Fibroblast of skin of scalp (primary cell): Measurements from ENCODE around the gene MPHOSPH6.
"Not testable (repeated sequence)": the region's sequence is repeated elsewhere in the genome, so short reads cannot be mapped to it uniquely, and the experiment has no call there.

Source experiments
- DNase-seq: peaks from one replicate; pipeline ENCODE4 v3.0.0-alpha.2; 2013

MPHOSPH6 gene

DNA sequence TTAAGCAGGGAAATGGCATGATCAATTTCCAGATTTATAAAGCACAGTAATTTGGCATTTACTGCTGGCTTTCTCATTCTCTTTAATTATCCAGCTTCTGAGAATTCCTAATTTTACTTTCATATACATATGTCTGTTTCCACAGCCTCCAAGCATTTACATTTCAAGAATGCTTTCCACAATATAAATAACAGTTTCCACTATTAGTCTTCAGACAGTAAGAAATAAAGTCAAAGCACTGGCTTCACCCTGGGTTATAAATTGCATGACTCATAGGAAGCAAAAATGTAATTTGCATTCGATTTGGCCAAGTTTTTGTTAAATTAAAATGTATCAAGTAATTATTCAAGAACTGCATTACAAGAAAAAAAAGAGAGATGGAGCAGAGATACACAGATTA is 53.5 kb downstream of the MPHOSPH6 start:
- DNase-seq = no peak

GRCh38 chr16:82113741-82114140 is 56.3 kb downstream of the MPHOSPH6 start:
- DNase-seq = no peak

GRCh38 chr16:82111944-82112343 is 58.1 kb downstream of the MPHOSPH6 start:
- no peak for DNase-seq

DNA sequence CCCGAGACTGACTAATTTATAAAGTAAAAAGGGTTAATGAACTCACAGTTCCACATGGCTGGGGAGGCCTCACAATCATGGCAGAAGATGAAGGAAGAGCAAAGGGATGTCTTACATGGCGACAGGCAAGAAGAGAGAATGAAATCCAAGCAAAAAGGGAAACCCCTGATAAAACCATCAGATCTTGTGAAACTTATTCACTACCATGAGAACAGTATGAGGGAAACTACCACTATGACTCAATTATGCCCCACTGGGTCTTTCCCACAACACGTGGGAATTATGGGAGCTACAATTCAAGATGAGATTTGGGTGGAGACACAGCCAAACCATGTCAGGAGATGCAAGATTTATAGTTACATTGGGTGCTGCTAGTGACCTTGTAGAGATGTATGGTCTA is 60.8 kb downstream of the MPHOSPH6 start:
- not testable (repeated sequence) for DNase-seq

- no peak for DNase-seq
Observed at GRCh38 chr16:82108774-82109173, 61.2 kb downstream of the MPHOSPH6 start.

- DNase-seq = no peak
Observed at GRCh38 chr16:82108100-82108499, 61.9 kb downstream of the MPHOSPH6 start.

- no peak for DNase-seq
Observed at GRCh38 chr16:82105107-82105506, 64.9 kb downstream of the MPHOSPH6 start.
